Hematopoietic multipotent progenitor cell treated with erythropoietin and hydrocortisone succinate and interleukin-3 and kit ligand, for 8 days (in vitro differentiated cells): ENCODE data around the gene GSKIP.

Experiments
- DNase-seq: peaks from one replicate; pipeline ENCODE4 v3.0.0-alpha.2; 2015

The GSKIP gene

GRCh38 chr14:96422992-96423391 is 59.7 kb downstream of the GSKIP start:
- peak; percentile 18 for DNase-seq

- DNase-seq = no peak
These were observed 60.3 kb downstream of the GSKIP start for GRCh38 chr14:96423446-96424108.

GRCh38 chr14:96424109-96424989 is 61.0 kb downstream of the GSKIP start:
- DNase-seq = peak; percentile 91

GRCh38 chr14:96434040-96434439 is 70.7 kb downstream of the GSKIP start:
- no peak for DNase-seq
